ENCODE data around the gene UBE2O.

The UBE2O gene

GRCh38 chr17:76462556-76463290, 9.8 kb upstream of the UBE2O start:
- H3K9me3 Mint-ChIP-seq, result no peaks in the 10 kb centered on the region
- H3K4me1 Mint-ChIP-seq (ENCODE audit: low read depth), result peaks cover 8% of the 10 kb centered on the region
- H3K4me3 Mint-ChIP-seq, result no peak overlapping the region
- H3K36me3 Mint-ChIP-seq (ENCODE audit: low read depth), result no peaks in the 10 kb centered on the region
- peaks cover 6% of the 10 kb centered on the region for H3K27me3 Mint-ChIP-seq (ENCODE audit: low read depth)
- H3K27ac Mint-ChIP-seq, result no peak overlapping the region

GRCh38 chr17:76461765-76462555, 9.0 kb upstream of the UBE2O start:
- H3K27ac Mint-ChIP-seq, result no peak overlapping the region
- H3K9me3 Mint-ChIP-seq, result no peaks in the 10 kb centered on the region
- peaks cover 6% of the 10 kb centered on the region for H3K27me3 Mint-ChIP-seq (ENCODE audit: low read depth)
- H3K36me3 Mint-ChIP-seq (ENCODE audit: low read depth), result no peaks in the 10 kb centered on the region
- H3K4me3 Mint-ChIP-seq, result no peak overlapping the region
- H3K4me1 Mint-ChIP-seq (ENCODE audit: low read depth), result peaks cover 8% of the 10 kb centered on the region

- no peak overlapping the region for H3K4me3 Mint-ChIP-seq
- peaks cover 10% of the 10 kb centered on the region for H3K27me3 Mint-ChIP-seq (ENCODE audit: low read depth)
- H3K9me3 Mint-ChIP-seq, result no peaks in the 10 kb centered on the region
- H3K27ac Mint-ChIP-seq, result no peak overlapping the region
- H3K36me3 Mint-ChIP-seq (ENCODE audit: low read depth), result no peaks in the 10 kb centered on the region
- no peaks in the 10 kb centered on the region for H3K4me1 Mint-ChIP-seq (ENCODE audit: low read depth)
Measured at GRCh38 chr17:76459674-76460073, 6.7 kb upstream of the UBE2O start.

- Mint-ChIP-seq H3K27me3 (ENCODE audit: low read depth) (peaks cover 7% of the 10 kb centered on the region), H3K4me1 (ENCODE audit: low read depth) (no peaks in the 10 kb centered on the region), H3K27ac (no peak overlapping the region), H3K4me3 (no peak overlapping the region), H3K36me3 (ENCODE audit: low read depth) (no peaks in the 10 kb centered on the region), H3K9me3 (no peaks in the 10 kb centered on the region)
Measured at GRCh38 chr17:76458580-76459490, 5.9 kb upstream of the UBE2O start.

GRCh38 chr17:76453431-76453743, 435 bp upstream of the UBE2O start:
- Mint-ChIP-seq H3K27ac (peak overlapping the region; percentile 84), H3K36me3 (ENCODE audit: low read depth) (peaks cover 4% of the 10 kb centered on the region), H3K4me1 (ENCODE audit: low read depth) (peaks cover 31% of the 10 kb centered on the region), H3K4me3 (peak overlapping the region; percentile 82), H3K9me3 (no peaks in the 10 kb centered on the region), H3K27me3 (ENCODE audit: low read depth) (peaks cover 4% of the 10 kb centered on the region)

- Mint-ChIP-seq H3K4me3 (peak overlapping the region; percentile 92), H3K27ac (no peak overlapping the region), H3K9me3 (no peaks in the 10 kb centered on the region), H3K36me3 (ENCODE audit: low read depth) (peaks cover 4% of the 10 kb centered on the region), H3K27me3 (ENCODE audit: low read depth) (peaks cover 4% of the 10 kb centered on the region), H3K4me1 (ENCODE audit: low read depth) (peaks cover 43% of the 10 kb centered on the region)
Measured at GRCh38 chr17:76452127-76452659, 759 bp downstream of the UBE2O start.

GRCh38 chr17:76451506-76451905, 1.4 kb downstream of the UBE2O start:
- Mint-ChIP-seq H3K9me3 (no peaks in the 10 kb centered on the region), H3K27me3 (ENCODE audit: low read depth) (peaks cover 4% of the 10 kb centered on the region), H3K4me1 (ENCODE audit: low read depth) (peaks cover 46% of the 10 kb centered on the region), H3K4me3 (peak overlapping the region; percentile 92), H3K36me3 (ENCODE audit: low read depth) (peaks cover 4% of the 10 kb centered on the region), H3K27ac (peak overlapping the region; percentile 0)

GRCh38 chr17:76449126-76449525, 3.8 kb downstream of the UBE2O start:
- peaks cover 4% of the 10 kb centered on the region for H3K36me3 Mint-ChIP-seq (ENCODE audit: low read depth)
- H3K27me3 Mint-ChIP-seq (ENCODE audit: low read depth), result no peaks in the 10 kb centered on the region
- no peaks in the 10 kb centered on the region for H3K9me3 Mint-ChIP-seq
- H3K27ac Mint-ChIP-seq, result no peak overlapping the region
- H3K4me1 Mint-ChIP-seq (ENCODE audit: low read depth), result peaks cover 66% of the 10 kb centered on the region
- no peak overlapping the region for H3K4me3 Mint-ChIP-seq

GRCh38 chr17:76447931-76448652, 4.9 kb downstream of the UBE2O start:
- Mint-ChIP-seq H3K4me3 (no peak overlapping the region), H3K9me3 (no peaks in the 10 kb centered on the region), H3K27me3 (ENCODE audit: low read depth) (no peaks in the 10 kb centered on the region), H3K27ac (peak overlapping the region; percentile 16), H3K4me1 (ENCODE audit: low read depth) (peaks cover 66% of the 10 kb centered on the region), H3K36me3 (ENCODE audit: low read depth) (peaks cover 6% of the 10 kb centered on the region)

GRCh38 chr17:76446449-76447231, 6.3 kb downstream of the UBE2O start:
- Mint-ChIP-seq H3K4me1 (ENCODE audit: low read depth) (peaks cover 76% of the 10 kb centered on the region), H3K27ac (peak overlapping the region; percentile 10), H3K36me3 (ENCODE audit: low read depth) (peaks cover 6% of the 10 kb centered on the region), H3K4me3 (no peak overlapping the region), H3K9me3 (no peaks in the 10 kb centered on the region), H3K27me3 (ENCODE audit: low read depth) (no peaks in the 10 kb centered on the region)

- Mint-ChIP-seq H3K9me3 (no peaks in the 10 kb centered on the region), H3K4me3 (no peak overlapping the region)
Measured at GRCh38 chr17:76445697-76446448, 7.1 kb downstream of the UBE2O start.

GRCh38 chr17:76444518-76445311, 8.2 kb downstream of the UBE2O start:
- Mint-ChIP-seq H3K27me3 (ENCODE audit: low read depth) (no peaks in the 10 kb centered on the region), H3K9me3 (no peaks in the 10 kb centered on the region), H3K27ac (no peak overlapping the region), H3K4me1 (ENCODE audit: low read depth) (peaks cover 69% of the 10 kb centered on the region), H3K4me3 (no peak overlapping the region), H3K36me3 (ENCODE audit: low read depth) (peaks cover 2% of the 10 kb centered on the region)

More at GRCh38 chr17:76445697-76446448, 7.1 kb downstream of the UBE2O start:
- peaks cover 74% of the 10 kb centered on the region for H3K4me1 Mint-ChIP-seq (ENCODE audit: low read depth)
- H3K27ac Mint-ChIP-seq, result peak overlapping the region; percentile 10
- H3K27me3 Mint-ChIP-seq (ENCODE audit: low read depth), result no peaks in the 10 kb centered on the region
- H3K36me3 Mint-ChIP-seq (ENCODE audit: low read depth), result peaks cover 4% of the 10 kb centered on the region

Data from T-helper 1 cell treated with Interleukin-12 subunit alpha and Interleukin-12 subunit beta and Interleukin-4 antibody, amounts not matched to agents 30 μg/mL and 1 μg/mL, for 36 hours (primary cell).